Stimulated activated CD8-positive, alpha-beta memory T cell treated with anti-CD3 and anti-CD28 coated beads, Interleukin-15, amount 100 ng/mL, for 1 hour (primary cell): ENCODE results near the gene SIGLEC8.
"Not testable (repeated sequence)": the region's sequence is repeated elsewhere in the genome, so short reads cannot be mapped to it uniquely, and the experiment has no call there.

Experiments
- DNase-seq: peaks from one replicate; pipeline ENCODE4 v3.0.0-alpha.2; 2020; ENCODE audit warnings: low read depth

Gene SIGLEC8

DNA sequence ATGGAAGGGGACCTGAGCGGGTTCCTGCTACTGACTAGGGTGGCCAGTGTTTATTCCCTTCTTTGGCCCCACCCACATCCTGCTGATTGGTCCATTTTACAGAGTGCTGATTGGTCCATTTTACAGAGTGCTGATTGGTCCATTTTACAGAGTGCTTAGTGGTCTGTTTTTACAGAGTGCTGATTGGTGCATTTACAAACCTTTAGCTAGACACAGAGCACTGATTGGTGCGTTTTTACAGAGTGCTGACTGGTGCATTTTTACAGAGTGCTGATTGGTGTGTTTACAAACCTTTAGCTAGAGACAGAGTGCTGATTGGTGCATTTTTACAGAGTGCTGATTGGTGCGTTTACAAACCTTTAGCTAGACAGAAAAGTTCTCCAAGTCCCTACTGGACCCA, 10.7 kb downstream of the SIGLEC8 start:
- DNase-seq: not testable (repeated sequence)

- peak; percentile 69 for DNase-seq
Observed at GRCh38 chr19:51441410-51442390, 16.6 kb downstream of the SIGLEC8 start.

DNA sequence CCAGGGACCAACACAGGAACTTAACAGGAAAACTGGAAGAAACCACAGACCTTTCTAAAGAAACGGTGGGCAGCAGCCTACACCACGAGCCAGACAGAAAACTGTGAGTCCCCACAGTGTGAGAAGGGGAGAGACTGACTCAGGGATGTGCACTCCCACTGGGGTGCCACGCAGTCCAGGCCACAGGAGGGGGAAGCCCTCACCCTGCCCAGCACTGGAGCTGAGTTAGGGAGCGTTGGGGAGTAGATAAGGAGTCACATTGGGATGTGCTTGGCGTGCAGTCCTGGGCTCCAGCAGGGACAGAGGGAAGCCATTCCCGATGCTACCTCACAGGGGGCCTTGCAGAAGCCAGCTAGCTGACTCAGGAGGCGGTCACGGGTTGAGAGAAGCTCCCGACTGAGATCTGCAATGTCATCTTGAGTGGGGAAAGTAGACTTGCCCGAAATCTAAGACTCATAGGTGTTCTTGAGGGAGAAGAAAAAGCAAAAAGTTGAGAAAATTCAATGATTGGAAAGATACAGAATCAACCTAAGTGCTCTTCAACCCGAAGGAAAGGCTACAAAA, 17.3 kb downstream of the SIGLEC8 start:
- DNase-seq: no peak

- no peak for DNase-seq
Observed at GRCh38 chr19:51440052-51440451, 18.2 kb downstream of the SIGLEC8 start.

- DNase-seq: no peak
Observed at GRCh38 chr19:51439021-51439465, 19.2 kb downstream of the SIGLEC8 start.

DNA sequence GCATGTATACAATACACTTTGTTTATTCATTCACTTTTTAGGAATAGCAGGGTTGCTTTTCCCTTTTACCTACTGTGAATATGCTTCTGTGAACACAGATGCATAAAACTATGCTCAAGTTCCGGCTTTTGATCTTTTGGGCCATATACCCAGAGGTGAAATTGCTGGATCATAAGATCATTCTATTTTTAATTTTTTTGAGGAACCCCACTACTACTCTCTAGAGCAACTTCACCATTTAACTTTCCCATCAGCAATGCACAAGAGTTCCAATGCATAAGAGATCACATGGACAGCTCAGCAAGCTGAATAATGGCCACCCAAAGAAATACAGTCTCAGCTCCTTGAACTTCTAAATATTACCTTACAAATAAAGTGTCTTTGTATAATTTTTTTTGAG, 23.8 kb downstream of the SIGLEC8 start:
- DNase-seq: no peak

DNA sequence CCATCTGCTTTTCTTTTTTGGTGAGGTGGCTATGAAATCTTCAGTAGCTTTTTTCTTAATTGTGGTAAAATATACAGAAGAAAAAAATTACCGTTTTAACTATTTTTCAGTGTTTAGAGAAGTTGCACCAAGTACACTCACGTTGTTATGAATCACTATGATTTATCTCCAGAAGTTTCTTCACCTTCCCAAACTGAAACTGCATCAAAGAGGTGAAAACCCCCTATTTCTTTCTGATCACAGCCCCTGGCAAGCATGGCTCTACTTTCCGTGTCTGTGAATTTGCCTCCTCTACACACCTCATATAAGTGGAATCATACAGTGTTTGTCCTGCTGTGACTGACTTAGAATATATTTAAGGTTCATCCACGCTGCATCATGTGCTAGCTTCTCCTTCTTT, 25.2 kb downstream of the SIGLEC8 start:
- no peak for DNase-seq

- DNase-seq: no peak
Observed at GRCh38 chr19:51431124-51431523, 27.1 kb downstream of the SIGLEC8 start.

- no peak for DNase-seq
Observed at GRCh38 chr19:51430221-51430620, 28.0 kb downstream of the SIGLEC8 start.

GRCh38 chr19:51427201-51427600, 31.1 kb downstream of the SIGLEC8 start:
- DNase-seq: no peak

- peak; percentile 75 for DNase-seq
Observed at GRCh38 chr19:51422053-51422448, 36.2 kb downstream of the SIGLEC8 start.

DNA sequence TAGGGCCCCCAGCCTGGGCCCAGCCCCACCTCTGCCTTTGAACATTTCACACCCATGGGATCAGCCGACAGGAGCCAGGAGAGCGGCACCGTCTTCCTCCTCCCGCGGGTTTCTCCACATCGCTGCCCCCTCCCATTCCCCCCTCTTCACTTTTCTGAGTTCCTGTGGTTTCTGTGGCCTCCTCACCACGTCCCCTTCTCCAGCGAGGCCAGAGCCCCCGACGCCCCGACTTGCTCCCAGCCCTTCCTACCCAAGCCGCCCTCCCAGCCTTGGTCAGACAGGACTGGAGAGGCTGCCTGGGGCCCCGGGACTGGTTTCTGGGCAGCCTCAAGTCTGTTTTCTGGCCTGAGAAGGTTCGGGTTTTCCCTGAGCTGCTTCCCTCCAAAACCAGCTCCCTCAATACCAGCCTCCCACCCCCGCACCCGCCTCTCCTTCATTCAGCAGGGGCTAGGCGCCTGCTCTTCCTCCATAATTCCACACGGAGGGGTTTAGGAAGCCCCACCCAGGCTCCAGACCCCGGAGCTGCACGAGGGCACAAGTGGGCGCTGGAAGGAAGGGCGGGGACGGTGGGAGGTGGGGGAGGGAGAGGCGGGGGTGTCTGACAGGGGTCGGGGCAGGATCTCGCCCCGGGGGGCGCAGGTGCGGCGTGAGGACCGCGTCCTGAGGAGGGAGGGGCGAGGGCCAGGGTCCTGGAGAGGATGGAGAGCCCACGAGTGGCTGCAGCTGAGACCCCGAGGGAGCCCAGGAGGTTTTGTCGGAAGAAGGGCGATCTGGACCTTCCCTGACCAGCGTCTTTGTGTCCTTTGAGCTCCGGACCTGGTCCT, 36.8 kb downstream of the SIGLEC8 start:
- DNase-seq: no peak

GRCh38 chr19:51420511-51420910, 37.7 kb downstream of the SIGLEC8 start:
- DNase-seq: not testable (repeated sequence)

- no peak for DNase-seq
Observed at GRCh38 chr19:51418707-51419106, 39.5 kb downstream of the SIGLEC8 start.

GRCh38 chr19:51417810-51418157, 40.5 kb downstream of the SIGLEC8 start:
- no peak for DNase-seq

DNA sequence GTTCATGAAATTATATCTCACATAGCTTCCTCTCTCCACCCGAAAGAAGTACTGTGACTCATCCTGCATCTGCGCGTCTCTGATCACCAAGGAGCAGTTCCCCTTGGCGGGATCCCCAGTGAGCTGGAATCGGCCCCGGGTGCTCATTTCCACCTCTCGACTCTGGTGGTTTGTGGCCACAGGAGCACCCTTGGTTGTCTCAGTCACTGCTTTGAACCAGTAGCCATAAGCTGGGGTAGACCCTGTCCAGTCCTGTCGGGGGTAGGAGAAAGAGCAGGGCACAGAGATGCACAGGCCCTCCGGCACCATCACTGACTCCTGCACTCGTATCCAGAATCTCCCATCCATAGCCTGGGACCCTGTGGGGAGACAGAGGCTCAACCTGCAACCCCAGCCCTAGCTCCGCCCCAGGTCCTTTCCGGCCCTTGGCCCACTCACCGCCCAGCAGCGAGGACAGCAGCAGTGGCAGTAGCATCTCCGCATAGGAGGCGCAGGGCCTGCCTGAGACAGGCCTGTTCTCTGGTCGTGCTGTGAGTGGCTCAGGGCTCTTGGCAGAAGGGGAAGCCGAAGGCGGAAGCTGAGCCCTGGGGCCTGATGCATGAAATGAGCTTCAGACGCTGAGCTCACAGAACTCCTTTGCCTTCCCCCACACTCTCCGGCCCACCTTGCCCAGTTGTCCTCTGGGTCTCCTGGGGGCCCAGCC, 41.0 kb downstream of the SIGLEC8 start, which contains the start of gene SIGLEC10:
Gene SIGLEC10 (minus strand): TSS at position 536 of the 703 bp plus-strand sequence. CDS start 61 bp downstream, at position 475.
- no peak for DNase-seq

- not testable (repeated sequence) for DNase-seq
Observed at GRCh38 chr19:51416422-51416821, 41.8 kb downstream of the SIGLEC8 start.

- DNase-seq: no peak
Observed at GRCh38 chr19:51415187-51415586, 43.1 kb downstream of the SIGLEC8 start.

GRCh38 chr19:51410950-51411748, 47.1 kb downstream of the SIGLEC8 start:
- no peak for DNase-seq

GRCh38 chr19:51407511-51408131, 50.6 kb downstream of the SIGLEC8 start:
- no peak for DNase-seq
